Measurements from ENCODE around the gene PLCB2. TPM values are rescaled to one million over a fixed set of nuclear protein-coding genes. Genes with fewer than 3 reads are reported as not detected.

Gene PLCB2
- total RNA-seq, 1 experiment from 2014 or later, result 61.9 TPM

DNA sequence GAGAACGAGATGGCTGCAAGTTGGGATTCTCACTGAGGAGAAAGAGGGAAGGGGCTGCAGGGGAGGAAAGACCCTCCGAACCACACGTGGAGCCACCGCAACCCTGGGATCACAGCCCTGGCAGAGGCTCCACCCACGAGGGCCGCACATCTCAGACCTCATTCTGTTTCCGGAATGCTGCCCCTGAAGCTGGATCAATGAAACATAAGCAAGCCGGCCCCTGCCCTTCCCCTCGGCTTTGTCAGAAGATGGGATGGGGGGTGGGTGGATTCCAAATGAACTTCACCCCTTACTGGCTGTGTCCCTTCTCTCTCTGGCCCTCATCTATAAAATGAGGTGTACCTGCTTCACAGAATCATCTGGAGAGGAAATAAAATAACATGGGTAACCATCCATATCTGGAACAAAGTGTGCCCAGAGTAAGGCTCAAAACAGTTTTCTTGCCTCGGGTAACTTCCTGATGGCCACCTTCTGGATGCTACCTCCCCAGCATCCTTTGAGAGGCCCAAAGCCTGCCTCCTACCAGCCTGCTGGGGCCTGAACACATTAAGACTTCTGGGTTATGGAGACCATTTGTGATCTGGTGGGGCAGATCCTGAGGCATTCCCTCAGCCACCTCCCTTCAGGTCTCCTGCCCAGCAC is 37.6 kb upstream of the PLCB2 start:
- no peaks in the 10 kb centered on the region for H3K9me3 ChIP-seq (replicated peaks)
- no peak overlapping the region for H3K4me3 ChIP-seq
- H3K36me3 ChIP-seq, result peaks cover 2% of the 10 kb centered on the region
- no peak overlapping the region for H3K27ac ChIP-seq
- no peaks in the 10 kb centered on the region for H3K27me3 ChIP-seq (replicated peaks)
- peaks cover 46% of the 10 kb centered on the region for H3K4me1 ChIP-seq (replicated peaks)
- no peak for DNase-seq (ENCODE audit: low read depth in 1 of 2, low spot score in 2 of 2)

DNA sequence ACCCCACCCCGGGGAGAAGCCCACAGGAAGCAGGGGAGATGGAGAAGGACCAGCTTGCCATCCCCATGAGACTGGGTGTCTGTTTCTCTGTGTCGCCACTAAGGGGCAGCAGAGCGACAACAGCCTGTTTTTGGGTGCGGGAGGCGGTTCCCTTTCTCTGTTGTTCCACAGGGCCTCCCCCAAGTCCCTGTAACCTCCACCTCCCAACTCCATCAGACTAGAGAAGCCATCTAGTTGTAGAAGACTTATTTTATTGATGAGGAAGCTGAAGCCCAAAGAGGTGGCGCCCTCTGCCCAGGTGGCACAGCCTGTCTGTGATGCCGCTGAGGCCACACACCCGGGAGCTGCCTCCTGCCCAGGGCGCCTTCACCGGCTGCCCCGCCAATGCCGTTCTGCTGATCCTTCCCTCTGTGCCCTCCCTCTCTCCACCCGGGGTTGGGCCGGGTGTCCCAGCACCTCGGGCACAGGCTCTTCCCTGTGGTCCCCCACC is 36.9 kb upstream of the PLCB2 start:
- Histone ChIP-seq H3K4me1 (replicated peaks) (peaks cover 53% of the 10 kb centered on the region), H3K27ac (peak overlapping the region; percentile 85; the same call in 1 of the 2 replicates), H3K4me3 (no peak overlapping the region), H3K27me3 (replicated peaks) (no peaks in the 10 kb centered on the region), H3K9me3 (replicated peaks) (no peaks in the 10 kb centered on the region), H3K36me3 (peaks cover 9% of the 10 kb centered on the region)
- DNase-seq (ENCODE audit: low read depth in 1 of 2, low spot score in 2 of 2), result peak; percentile 69 to 73

DNA sequence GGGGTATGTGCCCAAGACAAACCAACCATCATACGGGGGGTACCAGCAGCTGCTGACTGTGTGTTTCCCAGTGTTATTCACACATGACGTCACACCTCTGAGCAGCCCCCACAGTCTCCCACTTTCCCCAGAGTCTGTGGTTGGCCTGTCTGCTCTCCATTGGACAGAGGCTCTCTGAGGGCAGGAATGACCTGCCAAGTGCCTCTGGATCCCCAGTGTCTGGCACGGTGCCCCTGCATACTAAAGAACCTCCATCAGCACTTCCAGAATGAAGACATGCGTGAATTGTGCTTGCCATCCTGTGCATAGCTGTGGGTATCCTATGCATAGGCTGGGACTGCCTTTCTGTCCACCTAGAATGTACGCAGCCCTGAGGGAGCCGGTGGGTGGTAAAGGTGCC is 36.5 kb upstream of the PLCB2 start:
- no peak for DNase-seq (ENCODE audit: low read depth in 1 of 2, low spot score in 2 of 2)

DNA sequence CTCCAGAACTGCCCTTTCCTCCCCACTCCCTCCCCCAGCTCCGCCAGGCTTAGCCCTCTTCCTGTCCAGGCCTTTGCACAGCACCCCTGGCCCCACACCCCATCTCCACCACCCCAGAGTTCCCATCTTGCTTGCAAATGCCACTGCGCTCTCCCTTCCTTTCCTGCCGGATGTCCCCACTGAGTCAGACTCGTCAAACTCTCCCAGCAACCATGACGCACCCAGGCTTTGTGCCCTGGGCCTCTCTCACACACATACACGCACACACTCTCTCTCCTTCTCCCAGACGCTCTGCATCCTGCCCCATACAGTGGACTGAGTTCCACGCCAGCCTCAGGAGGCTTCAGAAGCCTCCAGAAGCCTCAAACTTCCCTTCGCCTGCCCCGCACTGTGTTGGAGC is 35.8 kb upstream of the PLCB2 start:
- peaks cover 62% of the 10 kb centered on the region for H3K4me1 ChIP-seq (replicated peaks)
- no peaks in the 10 kb centered on the region for H3K27me3 ChIP-seq (replicated peaks)
- DNase-seq (ENCODE audit: low read depth in 1 of 2, low spot score in 2 of 2), result peak; percentile 92 to 97
- H3K27ac ChIP-seq, result peak overlapping the region; percentile 85
- no peak overlapping the region for H3K4me3 ChIP-seq
- H3K9me3 ChIP-seq (replicated peaks), result no peaks in the 10 kb centered on the region
- peaks cover 17% of the 10 kb centered on the region for H3K36me3 ChIP-seq

More for the DNA sequence above, 36.5 kb upstream of the PLCB2 start:
- H3K27ac ChIP-seq, result peak overlapping the region; percentile 85
- H3K36me3 ChIP-seq, result peaks cover 14% of the 10 kb centered on the region
- no peaks in the 10 kb centered on the region for H3K9me3 ChIP-seq (replicated peaks)
- no peak overlapping the region for H3K4me3 ChIP-seq
- peaks cover 57% of the 10 kb centered on the region for H3K4me1 ChIP-seq (replicated peaks)
- H3K27me3 ChIP-seq (replicated peaks), result no peaks in the 10 kb centered on the region

DNA sequence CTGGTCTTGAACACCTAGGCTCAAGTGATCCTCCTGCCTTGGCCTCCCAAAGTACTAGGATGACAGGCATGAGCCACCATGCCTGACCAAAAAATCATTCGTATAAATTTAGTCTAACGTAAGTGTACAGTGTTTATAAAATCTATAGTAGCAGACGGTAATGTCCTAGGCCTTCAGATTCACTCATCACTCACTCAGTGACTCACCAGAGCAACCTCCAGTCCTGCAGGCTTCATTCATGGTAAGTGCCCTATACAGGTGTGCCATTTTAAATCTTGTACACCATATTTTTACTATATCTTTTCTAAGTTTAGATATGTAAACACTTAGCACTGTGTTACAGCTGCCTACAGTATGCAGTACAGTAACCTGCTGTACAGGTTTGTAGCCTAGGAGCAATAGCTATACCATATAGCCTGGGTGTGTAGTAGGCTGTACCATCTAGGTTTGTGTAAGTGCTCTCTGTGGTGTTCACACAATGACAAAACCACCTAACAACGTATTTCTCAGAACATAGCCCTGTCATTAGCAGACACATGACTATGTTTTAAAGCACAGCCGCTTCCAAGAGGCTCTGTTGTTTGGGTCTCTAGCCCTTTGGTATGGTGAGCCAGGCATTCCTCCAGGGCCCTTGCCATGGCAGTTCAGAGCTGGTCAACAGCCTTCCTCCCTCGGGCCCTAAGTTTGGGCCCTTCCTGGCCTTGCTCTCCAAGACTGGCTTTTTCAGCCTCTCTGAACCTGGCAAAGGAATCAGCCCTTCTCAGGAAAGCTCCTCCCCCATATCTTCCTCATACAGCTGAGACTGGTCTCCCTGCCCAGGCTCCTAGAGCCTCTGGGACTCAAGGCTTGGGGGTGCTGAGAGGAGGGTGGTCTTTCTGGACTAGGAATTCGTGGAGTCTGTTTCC is 34.9 kb upstream of the PLCB2 start:
- Histone ChIP-seq H3K4me1 (replicated peaks) (peaks cover 70% of the 10 kb centered on the region), H3K27ac (peak overlapping the region; percentile 97), H3K4me3 (no peak overlapping the region), H3K9me3 (replicated peaks) (no peaks in the 10 kb centered on the region), H3K36me3 (peaks cover 25% of the 10 kb centered on the region), H3K27me3 (replicated peaks) (no peaks in the 10 kb centered on the region)
- no peak for DNase-seq (ENCODE audit: low read depth in 1 of 2, low spot score in 2 of 2)

DNA sequence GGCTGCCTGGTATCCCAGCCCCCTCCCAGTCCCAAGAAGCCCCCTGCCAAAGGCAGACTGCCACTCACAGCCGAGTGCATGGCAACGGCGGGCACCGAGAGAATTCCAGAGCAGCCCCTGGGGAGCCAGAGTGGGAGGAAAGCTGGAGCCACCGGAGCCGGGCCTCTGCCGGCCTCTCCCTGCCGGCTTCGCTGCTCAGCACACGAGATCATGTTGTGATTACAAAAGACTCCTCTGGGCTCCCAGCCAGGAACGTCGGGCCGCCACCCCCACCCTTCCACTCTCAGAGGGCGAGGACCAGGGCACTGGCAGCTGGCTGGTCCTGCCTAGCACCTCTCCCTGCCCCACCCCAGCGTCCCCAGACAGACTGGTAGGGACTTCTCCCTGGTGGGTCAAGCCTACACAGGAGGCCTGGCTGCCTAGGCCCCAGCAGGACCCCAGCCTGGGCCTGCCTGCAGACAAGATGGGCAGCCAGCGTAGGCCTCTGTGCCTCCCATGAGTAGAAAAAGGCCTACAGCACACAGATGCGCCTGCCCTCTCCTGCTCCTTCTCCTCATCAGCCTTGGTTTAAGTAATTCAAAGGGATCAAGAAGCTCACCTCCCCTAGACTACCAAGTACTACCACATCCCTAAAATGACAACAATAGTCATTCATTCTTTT is 33.1 kb upstream of the PLCB2 start, which contains the start of gene CCDC9B:
CCDC9B (minus strand) TSS at position 200 of the 661 bp plus-strand sequence; CDS start at position 80, 120 bp downstream.
- no peaks in the 10 kb centered on the region for H3K27me3 ChIP-seq (replicated peaks)
- H3K27ac ChIP-seq, result peak within 1 kb of the TSS; percentile 97
- H3K9me3 ChIP-seq (replicated peaks), result no peaks in the 10 kb centered on the region
- peak; percentile 93 to 94 for DNase-seq (ENCODE audit: low read depth in 1 of 2, low spot score in 2 of 2)
- H3K4me3 ChIP-seq, result peak within 1 kb of the TSS; percentile 49
- H3K4me1 ChIP-seq (replicated peaks), result peaks cover 88% of the 10 kb centered on the region
- peaks cover 43% of the 10 kb centered on the region for H3K36me3 ChIP-seq

DNA sequence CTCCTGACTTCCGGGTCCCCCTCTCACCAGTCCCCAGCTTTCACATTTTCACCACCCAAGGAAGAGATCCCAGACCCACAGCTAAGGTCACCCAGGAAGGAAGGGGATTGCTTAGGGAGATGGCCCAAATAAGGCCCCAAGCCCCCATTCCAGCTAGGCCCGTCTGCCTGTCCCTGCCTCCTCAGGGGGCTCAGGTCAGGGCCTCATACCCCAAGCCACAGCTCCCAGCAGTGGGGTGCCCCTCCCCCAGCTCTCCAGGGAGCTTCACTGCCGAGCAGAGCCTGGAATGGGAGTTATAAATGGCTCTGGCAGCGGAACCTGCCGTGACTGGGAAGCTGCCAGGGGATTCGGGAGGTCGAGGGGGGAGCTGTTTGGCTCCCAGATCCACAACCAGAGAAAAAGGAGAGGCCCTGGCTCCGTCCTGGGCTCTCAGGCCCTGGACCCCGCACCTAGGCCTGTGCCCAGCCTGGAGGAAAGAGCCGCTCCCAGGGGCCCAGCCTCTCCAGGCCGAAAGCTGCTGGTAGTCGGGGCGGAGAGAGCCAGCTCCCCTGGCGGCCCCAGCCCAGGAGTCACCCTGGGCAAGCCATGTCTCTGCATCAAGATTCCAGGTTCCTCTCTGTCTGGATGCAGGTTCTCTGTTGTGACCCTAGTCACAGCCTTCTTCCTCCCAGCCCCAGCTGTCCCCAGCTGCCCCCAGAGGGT is 32.5 kb upstream of the PLCB2 start:
- Histone ChIP-seq H3K9me3 (replicated peaks) (no peaks in the 10 kb centered on the region), H3K36me3 (peaks cover 50% of the 10 kb centered on the region), H3K4me3 (peak overlapping the region; percentile 49), H3K4me1 (replicated peaks) (peaks cover 95% of the 10 kb centered on the region), H3K27ac (peak overlapping the region; percentile 97), H3K27me3 (replicated peaks) (no peaks in the 10 kb centered on the region)
- DNase-seq (ENCODE audit: low read depth in 1 of 2, low spot score in 2 of 2), result peak; percentile 81 to 84

DNA sequence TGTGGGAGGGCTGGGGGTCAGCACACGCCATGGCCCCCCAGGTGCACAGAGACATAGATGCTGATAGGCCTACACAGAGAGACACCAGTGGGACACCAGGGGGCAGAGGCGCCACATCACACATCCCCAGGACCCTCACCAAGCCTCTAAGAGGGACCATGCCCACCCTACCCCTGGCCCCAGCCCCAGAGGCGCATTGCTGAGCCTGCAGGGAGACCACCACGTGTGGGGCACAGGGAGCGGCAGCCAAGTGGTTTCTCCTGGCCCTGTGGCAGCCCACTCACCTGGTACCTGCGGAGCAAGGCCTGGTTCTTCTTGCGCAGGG is 31.8 kb upstream of the PLCB2 start:
- Histone ChIP-seq H3K27ac (peak overlapping the region; percentile 97), H3K36me3 (peaks cover 56% of the 10 kb centered on the region), H3K4me3 (peak overlapping the region; percentile 49), H3K4me1 (replicated peaks) (peaks cover 97% of the 10 kb centered on the region), H3K27me3 (replicated peaks) (no peaks in the 10 kb centered on the region), H3K9me3 (replicated peaks) (no peaks in the 10 kb centered on the region)
- DNase-seq (ENCODE audit: low read depth in 1 of 2, low spot score in 2 of 2), result no peak

DNA sequence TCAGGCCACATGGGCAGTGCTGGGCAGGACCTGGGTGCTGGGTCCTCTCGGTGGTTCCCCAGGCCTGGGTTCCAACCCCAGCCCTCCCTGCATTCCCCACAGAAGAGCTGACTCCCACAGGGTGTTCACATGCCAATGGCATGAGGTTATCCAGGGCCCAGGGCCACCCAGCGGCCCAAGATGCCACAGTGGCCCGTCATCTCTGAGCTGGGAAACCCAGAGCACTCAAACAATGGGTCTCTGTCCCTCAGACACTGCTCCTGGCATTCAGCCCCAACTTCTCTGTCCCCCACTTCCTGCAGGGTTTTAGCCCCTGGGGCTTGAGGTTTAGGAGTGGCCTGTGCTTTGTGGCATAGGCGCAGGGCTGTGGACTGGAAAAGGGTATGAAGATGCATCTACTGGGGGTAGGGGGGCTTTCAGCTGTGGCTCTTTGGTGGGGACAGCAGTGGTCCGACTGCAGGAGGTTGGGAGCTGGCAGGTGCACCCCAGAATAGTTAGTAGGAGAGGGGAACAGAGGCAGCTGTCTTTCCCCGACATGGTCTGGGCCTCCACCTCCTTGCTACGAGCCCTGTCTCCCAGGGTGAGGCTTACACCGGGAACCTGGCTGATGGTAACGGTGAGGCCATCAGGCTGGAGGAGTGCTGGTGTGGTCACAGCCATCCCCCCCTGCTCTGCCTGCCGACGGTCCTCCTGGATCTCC is 31.3 kb upstream of the PLCB2 start:
- Histone ChIP-seq H3K4me3 (peak overlapping the region; percentile 49), H3K4me1 (replicated peaks) (peaks cover 97% of the 10 kb centered on the region), H3K27me3 (replicated peaks) (no peaks in the 10 kb centered on the region), H3K9me3 (replicated peaks) (no peaks in the 10 kb centered on the region), H3K27ac (peak overlapping the region; percentile 97), H3K36me3 (peaks cover 61% of the 10 kb centered on the region)
- DNase-seq (ENCODE audit: low read depth in 1 of 2, low spot score in 2 of 2), result peak; percentile 99

DNA sequence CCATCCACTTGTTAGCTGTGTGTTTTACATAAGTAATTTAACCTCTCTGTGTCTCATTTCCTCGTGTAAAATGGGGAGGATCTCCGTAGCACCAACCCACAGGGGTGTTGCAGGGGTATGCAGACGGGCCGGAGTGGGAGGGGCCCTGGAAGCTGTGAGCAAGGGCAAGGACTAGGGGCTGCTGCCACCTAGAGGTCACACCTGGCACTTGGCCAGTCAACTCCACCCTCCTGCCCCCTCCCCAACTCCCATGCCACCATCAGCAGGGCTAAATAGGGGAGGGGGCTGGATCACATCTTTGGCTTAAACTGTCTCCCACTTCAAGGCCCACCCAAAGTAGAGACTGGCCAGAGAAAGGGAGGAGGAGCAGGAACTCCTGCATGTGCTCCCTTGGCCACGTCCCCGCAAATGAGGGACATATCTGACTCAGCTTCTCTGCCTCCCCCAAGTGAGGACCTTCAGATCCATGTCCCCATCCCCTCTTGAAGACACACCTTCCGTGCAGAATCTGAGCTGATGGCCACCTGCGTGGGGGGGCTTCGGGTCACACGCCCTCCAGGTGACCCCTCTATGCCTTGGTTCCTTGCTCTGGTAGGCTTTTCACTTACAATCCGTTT is 30.4 kb upstream of the PLCB2 start:
- no peaks in the 10 kb centered on the region for H3K9me3 ChIP-seq (replicated peaks)
- H3K36me3 ChIP-seq, result peaks cover 70% of the 10 kb centered on the region
- H3K4me3 ChIP-seq, result peak overlapping the region; percentile 49
- no peaks in the 10 kb centered on the region for H3K27me3 ChIP-seq (replicated peaks)
- peak; percentile 91 to 94 for DNase-seq (ENCODE audit: low read depth in 1 of 2, low spot score in 2 of 2)
- peaks cover 94% of the 10 kb centered on the region for H3K4me1 ChIP-seq (replicated peaks)
- H3K27ac ChIP-seq, result peak overlapping the region; percentile 97

DNA sequence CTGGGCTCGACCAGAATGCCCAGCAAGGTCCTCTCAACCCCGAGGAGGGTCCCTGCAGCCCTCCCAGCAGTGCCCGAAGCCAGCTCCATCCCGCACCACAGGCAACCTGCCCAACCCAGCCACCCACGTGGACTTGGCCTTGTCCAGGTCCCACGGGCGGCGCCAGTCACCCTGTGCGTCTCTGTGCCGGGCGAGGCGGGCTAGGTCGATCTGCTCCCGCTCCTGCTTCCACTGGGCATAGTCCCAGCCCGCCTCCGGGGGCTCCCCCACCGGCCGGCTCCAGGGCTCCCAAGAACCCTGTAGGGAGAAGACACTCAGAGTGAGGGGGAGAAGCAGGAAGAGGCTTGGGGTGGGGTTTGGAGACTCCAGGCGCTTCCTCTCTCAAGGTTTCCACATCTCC is 29.9 kb upstream of the PLCB2 start:
- Histone ChIP-seq H3K27ac (peak overlapping the region; percentile 97), H3K4me1 (replicated peaks) (peaks cover 90% of the 10 kb centered on the region), H3K4me3 (peak overlapping the region; percentile 49), H3K27me3 (replicated peaks) (no peaks in the 10 kb centered on the region), H3K36me3 (peaks cover 76% of the 10 kb centered on the region), H3K9me3 (replicated peaks) (no peaks in the 10 kb centered on the region)
- no peak for DNase-seq (ENCODE audit: low read depth in 1 of 2, low spot score in 2 of 2)

DNA sequence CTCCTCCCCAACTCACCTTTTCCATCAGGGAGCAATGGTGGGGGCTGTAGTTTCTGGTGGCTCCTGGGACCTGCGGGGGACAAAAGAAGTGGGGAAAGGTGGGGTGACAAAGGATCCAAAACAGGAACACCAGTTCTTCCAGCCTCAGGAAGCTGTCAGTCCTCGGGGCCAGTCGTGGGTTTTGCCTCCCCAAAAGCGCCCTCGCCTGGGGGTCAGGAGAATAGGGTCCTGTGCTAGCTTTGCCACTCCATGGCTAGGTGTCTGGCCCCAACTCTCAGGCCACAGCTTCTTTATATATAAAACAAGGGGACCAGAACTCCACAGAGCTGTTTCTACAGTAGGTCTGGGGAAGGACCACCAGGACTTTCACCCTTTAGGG is 29.0 kb upstream of the PLCB2 start:
- H3K27me3 ChIP-seq (replicated peaks), result no peaks in the 10 kb centered on the region
- no peak for DNase-seq (ENCODE audit: low read depth in 1 of 2, low spot score in 2 of 2)
- no peaks in the 10 kb centered on the region for H3K9me3 ChIP-seq (replicated peaks)
- no peak overlapping the region for H3K4me3 ChIP-seq
- 0 out of 2 replicates have a peak overlapping the region, but pooled peaks have one; percentile 97 for H3K27ac ChIP-seq
- peaks cover 90% of the 10 kb centered on the region for H3K4me1 ChIP-seq (replicated peaks)
- H3K36me3 ChIP-seq, result peaks cover 84% of the 10 kb centered on the region
